ENCODE data around the gene MVK. TPM values are rescaled to one million over a fixed set of nuclear protein-coding genes. Genes with fewer than 3 reads are reported as not detected.

MVK gene
- total and polyA plus RNA-seq, 2 donors from 2014 or later = 40.0 to 48.1 TPM

DNA sequence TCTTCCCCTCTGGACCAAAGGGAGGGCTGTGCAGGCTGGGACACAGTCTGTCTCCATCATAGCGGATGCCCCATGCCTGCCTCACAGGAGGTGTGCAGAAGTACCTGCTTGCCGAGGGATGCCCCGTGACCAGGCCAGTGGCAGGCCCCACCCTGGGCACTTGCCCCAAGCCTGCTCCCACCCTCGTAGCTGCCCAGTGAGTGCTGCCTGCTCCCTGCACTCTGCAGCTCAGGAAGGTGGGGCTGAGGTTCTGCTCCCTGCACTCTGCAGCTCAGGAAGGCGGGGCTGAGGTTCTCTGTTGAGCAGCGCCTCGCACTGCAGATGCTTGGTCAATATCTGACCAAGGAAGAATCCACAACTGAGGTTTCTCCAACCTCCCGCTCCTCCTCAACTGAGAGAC, 7.2 kb upstream of the MVK start:
- H3K27ac ChIP-seq (ENCODE audit: low read depth in 2 of 2, low read length in 2 of 2) = no peak overlapping the region
- H3K36me3 ChIP-seq (ENCODE audit: control insufficient read depth in 2 of 3, insufficient read depth in 3 of 3, low read length in 3 of 3) = peaks cover 0 to 30% (median 13%) of the 10 kb centered on the region in 3 donors
- no peak overlapping the region for H3K4me3 ChIP-seq (ENCODE audit: low read length in 3 of 3)
- FAIRE-seq (no peak), DNase-seq (no peak)
- H3K27me3 ChIP-seq (ENCODE audit: control insufficient read depth, insufficient read depth, low read length) = no peaks in the 10 kb centered on the region
- no peak for TF ChIP-seq CTCF (IDR thresholded peaks at IDR 0.05; ENCODE audit: borderline replicate concordance, extremely low read depth, insufficient read depth)
- H3K4me1 ChIP-seq (ENCODE audit: control insufficient read depth in 2 of 3, insufficient read depth in 2 of 3, low read depth in 1 of 3, low read length in 3 of 3) = no peaks in the 10 kb centered on the region
- intact Hi-C loops (cut with DNase I) = no loop called here
- no peaks in the 10 kb centered on the region for H3K9me3 ChIP-seq (ENCODE audit: control insufficient read depth in 2 of 3, insufficient read depth in 1 of 3, low read length in 3 of 3)
- no peak overlapping the region for H3K9ac ChIP-seq (ENCODE audit: low read length in 3 of 3)

DNA sequence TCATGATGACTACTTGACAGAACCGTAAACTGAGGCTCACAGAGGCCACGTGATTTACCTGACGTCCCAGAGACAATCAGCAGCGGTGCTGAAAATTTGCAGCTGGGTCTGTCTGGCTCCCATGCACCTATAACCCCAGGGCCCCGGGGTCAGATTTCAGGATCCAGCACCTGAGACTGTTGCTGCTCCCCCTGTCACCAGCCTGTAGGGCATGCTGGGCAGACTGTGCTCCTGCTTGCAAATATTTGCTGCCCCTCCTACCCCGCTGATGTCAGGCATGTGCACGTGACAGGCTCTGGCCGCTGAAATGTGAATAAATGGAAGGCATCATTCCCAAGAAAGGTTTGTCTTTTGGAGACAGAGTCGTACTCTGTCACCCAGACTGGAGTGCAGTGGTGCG, 6.3 kb upstream of the MVK start:
- peaks cover 0 to 30% (median 13%) of the 10 kb centered on the region in 3 donors for H3K36me3 ChIP-seq (ENCODE audit: control insufficient read depth in 2 of 3, insufficient read depth in 3 of 3, low read length in 3 of 3)
- intact Hi-C loops (cut with DNase I) = no loop called here
- no peak overlapping the region for H3K27ac ChIP-seq (ENCODE audit: low read depth in 2 of 2, low read length in 2 of 2)
- no peaks in the 10 kb centered on the region for H3K9me3 ChIP-seq (ENCODE audit: control insufficient read depth in 2 of 3, insufficient read depth in 1 of 3, low read length in 3 of 3)
- no peak overlapping the region for H3K9ac ChIP-seq (ENCODE audit: low read length in 3 of 3)
- H3K27me3 ChIP-seq (ENCODE audit: control insufficient read depth, insufficient read depth, low read length) = no peaks in the 10 kb centered on the region
- FAIRE-seq = no peak
- TF ChIP-seq CTCF (IDR thresholded peaks at IDR 0.05; ENCODE audit: borderline replicate concordance, extremely low read depth, insufficient read depth) = no peak
- no peak for DNase-seq
- no peak overlapping the region for H3K4me3 ChIP-seq (ENCODE audit: low read length in 3 of 3)
- H3K4me1 ChIP-seq (ENCODE audit: control insufficient read depth in 2 of 3, insufficient read depth in 2 of 3, low read depth in 1 of 3, low read length in 3 of 3) = peaks cover 0 to under 1% (median 0%) of the 10 kb centered on the region in 3 donors

DNA sequence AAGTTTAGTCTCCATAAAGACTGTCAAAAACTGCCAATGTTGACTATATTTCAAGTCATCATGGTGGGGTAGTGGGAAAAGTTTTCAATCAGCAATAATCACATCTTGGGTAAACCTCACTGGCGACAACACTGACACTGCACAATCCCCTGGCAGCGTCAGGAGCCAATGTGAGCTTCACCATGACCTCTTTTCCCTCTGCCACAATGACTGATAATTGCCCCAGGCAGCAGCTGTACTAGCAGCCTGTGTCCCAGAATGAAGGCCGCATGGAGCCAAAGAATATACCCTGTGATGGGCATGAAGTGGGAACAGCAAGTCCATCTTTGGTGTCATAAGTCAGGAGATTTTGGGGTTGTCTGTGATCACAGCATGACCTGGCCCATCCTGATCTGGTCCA, 5.6 kb upstream of the MVK start:
- H3K27me3 ChIP-seq (ENCODE audit: control insufficient read depth, insufficient read depth, low read length) = no peaks in the 10 kb centered on the region
- FAIRE-seq (no peak), DNase-seq (no peak)
- H3K4me3 ChIP-seq (ENCODE audit: low read length in 3 of 3) = no peak overlapping the region
- H3K9me3 ChIP-seq (ENCODE audit: control insufficient read depth in 2 of 3, insufficient read depth in 1 of 3, low read length in 3 of 3) = no peaks in the 10 kb centered on the region
- H3K4me1 ChIP-seq (ENCODE audit: control insufficient read depth in 2 of 3, insufficient read depth in 2 of 3, low read depth in 1 of 3, low read length in 3 of 3) = peaks cover 0 to 5% (median 0%) of the 10 kb centered on the region in 3 donors
- intact Hi-C loops (cut with DNase I) = no loop called here
- H3K27ac ChIP-seq (ENCODE audit: low read depth in 2 of 2, low read length in 2 of 2) = no peak overlapping the region
- H3K9ac ChIP-seq (ENCODE audit: low read length in 3 of 3) = no peak overlapping the region
- peaks cover 0 to 26% (median 13%) of the 10 kb centered on the region in 3 donors for H3K36me3 ChIP-seq (ENCODE audit: control insufficient read depth in 2 of 3, insufficient read depth in 3 of 3, low read length in 3 of 3)
- no peak for TF ChIP-seq CTCF (IDR thresholded peaks at IDR 0.05; ENCODE audit: borderline replicate concordance, extremely low read depth, insufficient read depth)

- no peak overlapping the region for H3K4me3 ChIP-seq (ENCODE audit: low read length in 3 of 3)
- H3K9ac ChIP-seq (ENCODE audit: low read length in 3 of 3) = no peak overlapping the region
- intact Hi-C loops (cut with DNase I) = no loop called here
- no peaks in the 10 kb centered on the region for H3K9me3 ChIP-seq (ENCODE audit: control insufficient read depth in 2 of 3, insufficient read depth in 1 of 3, low read length in 3 of 3)
- peaks cover 0 to 21% (median 13%) of the 10 kb centered on the region in 3 donors for H3K36me3 ChIP-seq (ENCODE audit: control insufficient read depth in 2 of 3, insufficient read depth in 3 of 3, low read length in 3 of 3)
- H3K4me1 ChIP-seq (ENCODE audit: control insufficient read depth in 2 of 3, insufficient read depth in 2 of 3, low read depth in 1 of 3, low read length in 3 of 3) = peaks cover 0 to 5% (median 0%) of the 10 kb centered on the region in 3 donors
- FAIRE-seq (no peak), DNase-seq (no peak)
- no peaks in the 10 kb centered on the region for H3K27me3 ChIP-seq (ENCODE audit: control insufficient read depth, insufficient read depth, low read length)
- TF ChIP-seq CTCF (IDR thresholded peaks at IDR 0.05; ENCODE audit: borderline replicate concordance, extremely low read depth, insufficient read depth) = no peak
- no peak overlapping the region for H3K27ac ChIP-seq (ENCODE audit: low read depth in 2 of 2, low read length in 2 of 2)
These were observed 5.1 kb upstream of the MVK start for GRCh38 chr12:109568486-109568885.
